ENCODE data around the gene PPEF1.
"Not testable (repeated sequence)": the region's sequence is repeated elsewhere in the genome, so short reads cannot be mapped to it uniquely, and the experiment has no call there.

The PPEF1 gene

DNA sequence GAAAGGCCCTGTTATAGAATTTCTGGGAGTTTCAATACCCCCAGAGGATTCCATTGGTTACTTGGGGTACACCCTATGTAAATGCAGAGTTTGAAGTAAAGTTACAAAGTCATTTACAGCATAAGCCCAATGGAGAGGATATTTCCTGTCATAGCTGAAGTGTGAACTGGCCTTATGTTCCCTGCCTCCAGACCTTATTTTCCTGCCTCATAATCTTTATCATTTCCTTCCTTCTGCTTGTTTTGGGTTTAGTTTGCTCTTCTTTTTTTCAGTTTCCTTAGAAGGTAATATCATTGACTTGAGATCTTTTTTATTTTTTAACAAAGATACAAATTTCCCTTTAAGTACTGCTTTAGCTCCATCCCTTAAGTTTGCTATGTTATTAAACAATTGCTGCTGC lies 85.4 kb downstream of the PPEF1 start:
- in situ Hi-C loops (cut with MboI; ENCODE audit: low sequenced_read_pairs), result no loop called here

DNA sequence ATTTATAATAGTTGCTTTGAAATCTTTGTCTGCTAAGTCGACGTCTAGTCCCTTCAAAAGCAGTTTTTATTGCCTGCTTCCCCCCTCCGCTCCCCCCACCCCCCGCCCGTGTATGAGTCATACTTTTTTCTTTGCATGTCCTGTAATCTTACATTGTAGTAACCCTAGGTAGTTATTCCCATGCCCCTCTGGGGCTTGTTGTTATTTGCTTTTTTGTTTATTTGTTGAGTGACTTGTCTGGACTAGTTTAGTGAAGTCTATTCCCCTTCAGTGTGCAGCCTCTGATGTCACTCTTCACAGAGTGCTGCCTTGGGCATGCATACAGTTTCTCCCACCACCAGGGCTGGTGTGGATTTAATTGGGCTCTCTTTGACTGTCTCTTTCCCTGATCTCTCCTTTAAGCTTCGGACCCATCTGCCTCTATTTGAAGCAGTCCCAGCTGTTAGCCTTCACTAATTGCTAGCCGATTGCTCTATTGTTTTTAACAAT lies 86.2 kb downstream of the PPEF1 start:
- in situ Hi-C loops (cut with MboI; ENCODE audit: low sequenced_read_pairs), result no loop called here

DNA sequence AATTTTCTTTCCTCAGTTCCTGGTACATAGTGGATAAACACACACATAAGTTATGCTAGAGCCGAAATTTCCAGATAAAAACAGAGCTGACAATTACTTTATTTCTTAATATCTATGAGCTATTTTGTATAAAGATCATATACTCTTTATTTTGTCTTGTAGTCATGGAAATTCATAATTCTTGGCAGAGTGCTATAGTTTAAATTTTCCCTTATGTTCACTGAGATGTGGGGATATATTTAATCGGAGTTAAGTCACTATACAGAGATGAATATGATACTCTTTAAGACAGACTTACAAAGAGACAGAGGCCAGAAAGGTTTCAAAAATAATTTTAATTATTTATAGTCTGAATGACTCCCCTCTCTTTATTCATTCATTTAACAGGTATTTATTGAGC lies 89.7 kb downstream of the PPEF1 start:
- in situ Hi-C loops (cut with MboI; ENCODE audit: low sequenced_read_pairs), result no loop called here

DNA sequence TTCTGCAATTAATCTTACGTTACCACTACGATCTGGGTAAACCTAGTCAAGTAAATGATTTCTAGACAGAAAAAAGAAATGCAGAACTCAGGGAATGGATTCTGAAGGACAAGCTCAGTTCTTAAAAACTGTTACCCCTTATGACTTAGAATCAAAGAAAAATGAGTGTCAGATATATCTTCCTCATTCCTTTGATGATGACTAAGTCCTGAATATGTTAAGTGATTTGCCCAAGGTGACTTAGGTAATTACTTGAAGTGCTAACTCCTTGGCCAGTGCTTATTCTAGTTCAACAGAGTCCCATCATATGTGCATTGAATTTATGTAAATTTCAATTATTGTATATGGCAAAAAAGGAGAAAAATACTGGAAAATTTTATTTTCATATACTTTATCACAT lies 92.5 kb downstream of the PPEF1 start:
- in situ Hi-C loops (cut with MboI; ENCODE audit: low sequenced_read_pairs), result no loop called here

DNA sequence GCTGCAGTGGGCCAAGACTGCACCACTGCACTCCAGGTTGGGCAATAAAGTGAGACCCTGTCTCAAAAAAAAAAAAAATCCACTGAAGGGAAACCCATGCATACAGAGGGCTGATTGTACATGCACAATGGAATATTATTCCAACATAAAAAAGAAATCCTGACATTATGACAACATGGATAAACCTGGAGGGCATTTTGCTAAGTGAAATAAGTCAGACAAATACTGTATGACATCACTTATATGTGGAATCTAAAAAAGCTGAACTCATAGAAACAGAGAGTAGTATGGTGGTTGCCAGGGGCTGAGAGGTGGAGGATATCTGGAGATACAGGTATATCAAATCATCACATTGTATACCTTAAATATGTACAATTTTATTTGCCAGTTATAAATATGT lies 102.2 kb downstream of the PPEF1 start:
- in situ Hi-C loops (cut with MboI; ENCODE audit: low sequenced_read_pairs), result no loop called here

DNA sequence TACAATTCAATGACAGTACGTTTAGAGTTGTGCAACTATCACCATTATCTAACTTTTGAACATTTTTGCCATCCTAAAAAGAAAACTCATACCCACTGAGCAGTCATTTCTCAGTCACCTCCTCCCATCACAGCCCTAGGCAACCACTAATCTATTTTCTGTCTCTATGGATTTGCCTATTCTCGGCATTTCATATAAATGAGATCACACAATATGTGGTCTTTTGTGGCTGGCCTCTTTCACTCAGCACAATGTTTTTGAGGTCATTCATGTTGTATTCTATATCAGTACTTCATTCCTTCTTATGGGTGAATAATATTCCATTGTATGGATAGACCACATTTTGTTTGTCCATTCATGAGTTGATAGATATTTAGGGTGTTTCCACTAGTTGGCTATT lies 103.0 kb downstream of the PPEF1 start:
- in situ Hi-C loops (cut with MboI; ENCODE audit: low sequenced_read_pairs), result no loop called here

DNA sequence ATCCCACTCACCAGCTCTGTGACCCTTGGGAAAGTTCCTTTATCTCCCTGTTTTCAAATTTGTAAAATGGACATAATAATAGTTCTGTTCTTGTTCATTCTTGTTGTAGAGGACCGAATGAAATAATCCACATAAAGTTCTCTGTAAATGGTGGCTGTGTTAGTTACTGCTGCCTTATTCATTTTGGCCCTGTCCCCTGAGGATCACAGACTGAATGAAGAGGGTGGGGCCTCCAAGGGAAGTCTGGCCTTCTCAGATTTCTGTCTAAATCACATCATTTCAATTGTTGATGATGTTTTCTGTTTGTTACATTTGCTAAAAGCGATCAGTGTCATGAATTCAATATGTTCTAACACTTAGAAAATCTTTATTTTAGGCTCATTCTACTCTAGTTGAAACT lies 117.9 kb downstream of the PPEF1 start:
- in situ Hi-C loops (cut with MboI; ENCODE audit: low sequenced_read_pairs), result no loop called here

DNA sequence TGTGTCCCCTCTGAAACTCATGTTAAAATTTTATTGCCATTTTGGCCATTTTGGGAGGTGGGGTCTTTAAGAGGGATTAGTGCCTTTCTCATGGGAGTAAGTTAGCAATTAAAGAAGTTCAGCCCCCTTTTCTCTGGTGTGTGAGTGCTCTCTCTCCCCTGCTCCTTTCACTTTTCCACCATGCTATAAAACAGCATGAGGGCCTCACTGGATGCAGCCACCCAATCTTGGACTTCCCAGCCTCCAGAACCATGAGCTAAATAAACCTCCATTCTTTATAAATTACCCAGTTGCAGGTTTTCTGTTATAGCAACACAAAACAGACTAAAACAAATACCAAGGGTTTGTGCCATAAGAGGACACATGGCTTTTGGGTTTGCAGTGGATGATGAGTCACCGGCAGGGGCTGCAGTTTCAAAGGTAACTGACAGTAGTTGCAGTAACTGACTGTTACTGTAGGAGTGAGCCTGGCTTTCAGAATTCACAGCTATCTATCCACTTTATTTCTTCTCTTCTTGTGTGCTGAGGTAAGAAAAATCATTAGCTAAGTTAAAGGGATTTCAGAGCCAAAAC lies 121.5 kb downstream of the PPEF1 start:
- in situ Hi-C loops (cut with MboI; ENCODE audit: low sequenced_read_pairs), result no loop called here

DNA sequence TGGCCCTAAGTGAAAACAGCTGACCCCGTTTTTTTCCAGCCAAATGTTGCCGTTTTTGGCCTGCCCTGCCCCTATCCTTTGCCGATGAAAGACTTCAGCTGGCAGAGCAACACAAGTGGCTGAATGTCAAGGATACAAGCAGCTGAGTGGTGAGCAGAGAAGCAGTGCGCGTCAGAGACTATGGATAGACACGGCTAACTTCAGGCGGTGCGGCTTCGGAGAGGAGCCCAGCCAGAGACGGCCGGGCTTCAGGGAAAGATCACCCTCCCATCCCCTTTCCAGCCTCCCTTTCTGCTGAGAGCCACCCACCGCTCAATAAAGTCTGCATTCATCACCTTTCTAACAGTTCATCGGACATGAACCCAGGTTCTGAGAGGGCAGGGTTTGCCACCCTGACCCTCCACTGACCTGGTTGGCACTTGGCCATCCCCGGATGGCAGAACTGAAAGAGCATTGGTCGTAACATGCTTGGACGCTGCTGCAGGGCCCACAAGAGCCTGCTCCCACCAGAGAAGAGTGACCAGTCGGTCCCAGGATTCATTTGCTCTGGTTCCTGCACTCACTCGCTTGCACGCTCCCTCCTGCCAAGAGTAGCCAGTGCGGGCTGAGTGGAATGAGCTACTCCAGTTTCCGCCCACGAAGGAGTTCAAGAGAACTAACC lies 125.8 kb downstream of the PPEF1 start:
- in situ Hi-C loops (cut with MboI; ENCODE audit: low sequenced_read_pairs), result no loop called here

DNA sequence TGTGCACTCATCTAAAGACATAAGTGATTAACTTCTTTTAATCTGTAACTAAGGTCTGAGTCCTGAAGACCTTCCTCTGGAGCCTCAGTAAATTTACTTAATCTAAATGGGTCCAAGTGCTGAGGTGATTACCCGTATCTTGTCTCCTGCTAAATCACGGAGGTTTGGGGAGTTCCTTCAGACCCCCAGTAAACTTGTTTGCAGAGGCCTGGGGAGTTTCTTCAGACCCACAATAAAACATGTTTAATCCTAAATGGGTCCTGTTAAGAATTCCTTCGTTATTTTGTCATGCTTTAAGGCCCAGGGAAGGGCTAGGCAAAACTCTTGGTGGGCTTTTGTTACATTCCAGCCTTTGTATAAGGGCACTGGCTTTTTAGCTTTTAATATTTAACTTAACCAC lies 140.5 kb downstream of the PPEF1 start:
- in situ Hi-C loops (cut with MboI; ENCODE audit: low sequenced_read_pairs), result not testable (repeated sequence)

DNA sequence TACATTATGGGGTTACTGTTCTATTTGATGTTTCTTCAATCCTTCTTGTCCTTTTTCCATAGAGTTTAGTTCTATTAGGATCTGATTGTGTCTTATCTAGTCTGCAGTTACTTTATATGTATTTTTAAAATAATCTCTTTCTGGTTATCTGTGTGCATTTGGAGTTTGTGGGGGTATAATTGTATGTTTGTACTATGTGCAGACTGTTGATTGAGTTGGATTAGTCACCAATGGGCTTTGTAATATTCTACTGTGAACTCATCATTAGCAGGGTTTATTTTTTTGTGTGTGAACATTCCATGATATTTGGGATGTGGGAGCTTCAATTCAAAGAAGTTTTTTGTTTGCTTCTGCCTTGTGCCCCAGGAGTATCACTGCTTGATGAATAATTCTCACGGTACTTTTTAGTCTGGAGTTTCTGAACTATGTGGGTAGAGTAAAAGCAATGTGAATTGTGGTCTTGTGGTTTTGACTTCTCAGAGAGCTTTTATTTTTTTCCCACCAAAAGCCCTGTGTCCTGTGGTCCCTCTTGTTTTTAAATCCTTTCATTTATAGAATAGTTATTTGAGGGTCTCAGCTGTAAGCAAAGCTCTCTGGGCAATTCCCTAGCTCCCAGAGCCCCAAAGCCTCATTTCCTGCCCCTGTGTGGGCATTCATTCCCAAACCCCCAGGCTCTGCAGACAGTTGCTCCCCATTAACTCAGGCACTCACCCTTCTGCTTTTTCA lies 148.6 kb downstream of the PPEF1 start:
- in situ Hi-C loops (cut with MboI; ENCODE audit: low sequenced_read_pairs), result no loop called here

DNA sequence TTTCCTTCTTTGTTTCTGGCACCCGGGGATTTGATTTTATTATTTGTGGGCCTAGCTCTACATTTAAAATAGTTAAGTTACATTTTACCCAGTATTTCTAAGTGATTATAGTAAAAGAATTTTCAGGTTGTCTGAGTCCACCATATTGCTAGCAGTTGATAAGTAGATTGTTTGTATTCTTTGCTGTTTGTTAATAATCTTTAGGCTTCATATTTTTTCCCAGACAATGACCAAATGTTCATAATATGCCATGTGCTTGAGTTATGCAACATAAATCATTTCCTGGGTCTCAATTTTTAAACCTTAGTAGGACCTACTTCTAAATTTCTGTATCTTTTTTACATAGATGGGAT lies 149.2 kb downstream of the PPEF1 start:
- in situ Hi-C loops (cut with MboI; ENCODE audit: low sequenced_read_pairs), result no loop called here

DNA sequence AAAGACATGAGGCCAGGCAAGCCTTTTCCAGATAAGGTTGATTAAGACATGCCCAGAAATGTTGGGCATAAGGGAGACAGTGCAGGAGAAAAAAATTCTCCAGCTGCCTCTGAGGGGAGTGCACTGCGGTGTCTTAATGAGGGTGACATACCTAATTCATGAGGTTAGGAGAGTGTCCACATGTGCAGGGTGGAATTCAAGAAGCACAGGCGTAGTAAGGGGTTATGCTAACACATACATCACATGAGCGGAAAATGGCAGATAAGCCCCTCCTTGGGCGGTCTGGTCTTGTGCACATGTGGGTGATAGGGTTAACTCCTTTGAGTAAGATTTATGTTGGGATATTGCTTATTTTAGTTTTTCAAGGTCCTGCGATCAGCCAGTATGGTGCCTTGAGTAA lies 154.1 kb downstream of the PPEF1 start:
- in situ Hi-C loops (cut with MboI; ENCODE audit: low sequenced_read_pairs), result no loop called here

DNA sequence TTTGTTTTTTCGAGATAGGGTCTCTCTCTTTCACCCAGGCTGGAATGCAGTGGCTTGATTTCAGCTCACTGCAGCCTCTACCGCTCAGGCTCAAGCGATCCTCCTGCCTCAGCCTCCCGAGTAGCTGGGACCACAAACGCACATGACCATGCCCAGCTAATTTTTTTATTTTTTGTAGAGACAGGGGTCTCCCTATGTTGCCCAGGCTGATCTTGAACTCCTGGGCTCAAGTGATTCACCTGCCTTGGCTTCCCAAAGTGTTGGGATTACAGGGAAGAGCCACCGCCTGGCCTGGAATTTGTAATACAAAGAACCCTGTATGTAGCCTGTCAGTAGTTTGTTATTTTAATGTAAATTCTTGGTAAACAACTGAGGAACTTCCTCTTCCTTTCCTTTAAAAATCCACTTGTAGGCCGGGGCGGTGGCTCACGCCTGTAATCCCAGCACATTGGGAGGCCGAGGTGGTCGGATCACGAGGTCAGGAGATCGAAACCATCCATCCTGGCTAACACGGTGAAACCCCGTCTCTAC lies 157.0 kb downstream of the PPEF1 start:
- in situ Hi-C loops (cut with MboI; ENCODE audit: low sequenced_read_pairs), result no loop called here

DNA sequence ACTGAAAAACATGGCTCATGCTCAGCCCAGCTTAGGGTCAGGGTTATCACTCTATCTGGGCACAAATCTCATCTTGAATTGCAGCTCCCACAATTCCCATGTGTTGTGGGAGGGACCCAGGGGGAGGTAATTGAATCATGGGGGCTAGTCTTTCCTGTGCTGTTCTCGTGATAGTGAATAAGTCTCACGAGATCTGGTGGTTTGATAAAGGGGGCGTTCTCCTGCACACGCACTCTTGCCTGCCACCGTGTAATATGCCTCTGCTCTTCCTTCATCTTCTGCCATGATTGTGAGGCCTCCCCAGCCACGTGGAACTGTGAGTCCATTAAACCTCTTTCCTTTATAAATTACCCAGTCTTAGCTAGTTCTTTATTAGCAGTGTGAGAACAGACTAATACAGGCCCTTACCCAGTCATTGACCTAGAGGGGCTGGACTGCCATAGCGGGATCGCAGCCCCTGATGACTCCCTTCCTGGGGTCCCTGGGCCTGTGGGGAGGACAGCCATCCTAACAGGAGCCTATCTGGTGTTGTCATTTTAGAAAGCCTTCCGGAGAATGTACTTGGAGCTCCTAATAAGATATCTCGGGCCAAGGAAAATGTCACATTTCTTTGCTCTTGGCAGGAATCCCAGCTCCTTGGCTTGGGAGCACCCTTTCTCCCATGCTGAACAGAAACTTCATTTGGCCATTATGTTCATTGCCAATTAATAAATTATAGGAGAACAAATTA lies 163.9 kb downstream of the PPEF1 start:
- in situ Hi-C loops (cut with MboI; ENCODE audit: low sequenced_read_pairs), result no loop called here

DNA sequence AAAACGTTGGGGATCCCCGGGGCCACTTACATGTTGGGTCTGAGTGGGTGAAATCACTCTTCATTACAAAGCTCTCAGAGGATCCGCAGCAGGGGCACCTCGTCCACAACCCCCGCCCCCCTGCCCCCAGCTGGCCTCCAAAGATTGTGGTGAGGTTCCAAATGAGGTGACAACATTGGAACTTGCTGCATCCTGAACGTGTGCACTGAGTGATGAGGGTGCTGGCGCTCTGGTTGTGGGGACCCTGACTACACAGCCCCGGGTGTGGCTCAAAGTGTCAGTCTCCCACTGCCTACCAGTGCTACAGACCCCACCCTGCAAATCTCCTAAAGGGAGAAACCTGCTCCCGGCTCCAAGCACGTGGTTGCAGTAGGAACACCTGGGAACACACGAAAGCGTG lies 164.5 kb downstream of the PPEF1 start:
- in situ Hi-C loops (cut with MboI; ENCODE audit: low sequenced_read_pairs), result no loop called here

DNA sequence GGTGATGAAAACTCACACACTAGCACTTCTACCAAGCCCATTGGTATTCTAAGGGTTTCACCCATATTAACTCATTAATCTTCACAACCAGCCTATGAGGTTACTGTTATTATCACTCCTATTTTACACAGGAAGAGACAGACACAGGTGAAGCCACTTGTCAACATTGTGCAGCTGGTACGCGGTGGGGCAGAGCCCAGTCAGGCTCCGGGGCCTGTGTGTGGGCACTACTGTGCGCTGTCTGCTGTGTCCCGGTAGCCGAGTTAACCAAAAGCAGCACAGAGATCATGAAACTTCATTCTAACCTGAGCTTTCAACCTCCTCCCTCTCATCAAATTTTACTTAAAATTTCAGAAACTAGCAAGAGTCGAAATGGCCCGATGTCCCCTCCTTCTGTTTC lies 165.2 kb downstream of the PPEF1 start:
- in situ Hi-C loops (cut with MboI; ENCODE audit: low sequenced_read_pairs), result no loop called here

DNA sequence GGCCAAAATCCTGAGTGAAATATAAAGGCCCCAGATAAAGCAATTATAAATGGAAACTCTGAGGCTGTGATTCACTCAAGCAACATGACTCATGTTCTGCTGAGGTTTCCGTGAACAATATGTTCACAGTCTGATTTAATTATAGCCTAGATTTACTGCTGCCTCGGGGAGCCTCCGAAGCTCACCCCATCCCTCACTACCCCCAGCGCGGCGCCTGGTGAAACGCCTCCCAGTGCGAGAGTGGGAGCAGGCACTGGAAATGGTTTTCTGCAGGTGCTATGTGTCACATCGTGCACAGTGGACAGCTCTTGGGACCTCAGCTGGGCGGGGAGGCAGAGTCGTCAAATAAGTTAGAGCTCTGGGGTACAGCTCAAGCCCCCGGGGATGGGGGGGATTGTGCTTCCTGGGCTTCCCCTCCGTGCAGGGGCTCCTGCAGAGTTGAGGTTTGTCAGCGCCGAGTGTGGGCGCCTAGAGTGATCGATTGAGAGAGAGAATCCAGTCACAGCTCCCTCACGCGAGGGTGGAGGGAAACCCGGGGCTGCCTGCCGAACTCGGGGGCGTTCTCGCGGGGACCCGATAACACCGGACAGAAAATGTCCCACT lies 165.8 kb downstream of the PPEF1 start:
- in situ Hi-C loops (cut with MboI; ENCODE audit: low sequenced_read_pairs), result no loop called here

DNA sequence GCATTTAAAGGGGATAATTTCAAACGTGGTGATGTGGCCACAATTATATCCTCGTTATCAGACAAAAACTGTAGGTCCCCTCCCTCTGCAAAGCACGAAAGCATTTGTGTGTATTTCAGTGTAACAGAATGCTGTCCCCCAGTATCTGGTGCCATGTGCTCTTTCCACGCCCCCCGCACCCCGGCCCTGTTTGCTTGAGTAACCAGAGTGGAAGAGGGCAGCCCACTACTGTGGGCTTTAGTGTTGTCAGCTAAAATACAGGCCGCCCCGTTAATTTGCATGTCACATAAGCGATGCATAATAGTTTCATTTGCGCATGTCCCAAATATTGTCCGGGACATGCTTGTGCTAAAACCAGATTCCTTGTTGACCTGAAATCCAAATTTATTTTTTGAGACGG lies 166.4 kb downstream of the PPEF1 start:
- in situ Hi-C loops (cut with MboI; ENCODE audit: low sequenced_read_pairs), result no loop called here

DNA sequence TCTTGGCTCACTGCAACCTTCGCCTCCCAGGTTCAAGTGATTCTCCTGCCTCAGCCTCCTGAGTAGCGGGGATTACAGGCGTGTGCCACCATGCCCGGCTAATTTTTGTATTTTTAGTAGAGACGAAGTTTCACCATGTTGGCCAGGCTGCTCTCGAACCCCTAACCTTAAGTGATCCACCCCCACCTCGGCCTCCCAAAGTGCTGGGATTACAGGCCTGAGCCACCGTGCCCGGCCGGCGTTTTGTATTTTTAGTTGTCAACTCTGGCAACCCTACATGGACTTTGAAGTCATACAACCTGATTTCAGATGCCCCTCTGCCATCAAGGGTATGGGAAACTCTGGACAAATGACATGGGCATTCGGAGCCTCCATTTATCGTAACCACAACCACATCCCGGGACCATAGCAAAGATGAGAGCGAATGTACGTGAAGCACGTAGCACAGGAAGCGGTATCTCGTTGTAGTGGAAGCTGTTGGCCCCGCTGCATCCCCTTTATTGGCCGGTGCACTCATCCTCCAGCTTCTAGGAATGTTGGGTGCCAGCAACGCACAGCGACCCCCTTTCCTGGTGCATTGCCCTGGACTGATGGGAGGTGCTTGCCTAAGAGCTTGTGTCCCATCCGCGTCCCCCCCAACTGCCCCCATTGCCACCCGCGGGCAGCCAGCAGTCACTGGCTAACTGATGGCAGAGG lies 167.3 kb downstream of the PPEF1 start:
- in situ Hi-C loops (cut with MboI; ENCODE audit: low sequenced_read_pairs), result no loop called here

Data from hTERT RPE-1 (cell line).